Suprapubic skin (tissue), 4 donors: ENCODE results near the gene MOCOS.

Source experiments
- EP300 ChIP-seq: sonication (generic); formaldehyde crosslinking; IDR thresholded peaks from one replicate; pipeline ENCODE4 v1.6.1; 2017; ENCODE audit warnings: antibody characterized with exemption
- POLR2AphosphoS5 ChIP-seq, 3 donors: sonication (generic); formaldehyde crosslinking; IDR thresholded peaks; one replicate each; pipeline ENCODE4 v1.6.1; 2017; ENCODE audit warnings: antibody characterized with exemption in 3 of 3

DNA sequence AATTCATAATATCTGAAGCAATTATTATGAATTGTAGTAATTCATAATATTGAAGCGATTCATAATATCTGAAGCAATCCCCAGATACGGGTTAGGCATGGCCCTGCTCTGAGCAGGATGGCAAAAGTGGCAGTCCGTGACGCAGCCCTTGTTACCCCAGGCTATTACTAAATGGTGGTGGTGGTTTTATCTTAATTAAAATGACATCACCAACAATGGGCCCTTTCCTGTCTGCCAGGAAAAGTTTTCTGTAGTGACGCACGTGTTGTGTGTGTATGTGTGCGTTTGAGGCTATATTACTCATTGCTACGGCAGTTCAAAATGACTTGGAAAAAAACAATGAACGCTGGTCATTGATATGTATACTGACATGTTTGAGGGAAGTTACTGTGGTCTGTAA lies 10.6 kb upstream of the MOCOS start:
- TF ChIP-seq POLR2AphosphoS5 (IDR thresholded peaks at IDR 0.05) (no peak), EP300 (no peak)
